Ishikawa (cell line): ENCODE results near the gene NAP1L1.

Source experiments
- CEBPB ChIP-seq: IDR thresholded peaks from 2 replicates; pipeline ENCODE4 v1.6.1; 2012
- CREB1 ChIP-seq: IDR thresholded peaks from 2 replicates; pipeline ENCODE4 v1.6.1; 2012; ENCODE audit warnings: low read depth
- EGR1 ChIP-seq: IDR thresholded peaks from 2 replicates; pipeline ENCODE4 v1.6.1; 2012
- EP300 ChIP-seq: IDR thresholded peaks from 2 replicates; pipeline ENCODE4 v1.6.1; 2012; ENCODE audit warnings: borderline replicate concordance
- FOXM1 ChIP-seq: IDR thresholded peaks from 2 replicates; pipeline ENCODE4 v1.6.1; 2012; ENCODE audit warnings: low read depth, borderline replicate concordance
- MAX ChIP-seq: IDR thresholded peaks from 2 replicates; pipeline ENCODE4 v1.6.1; 2012
- NFIC ChIP-seq: IDR thresholded peaks from 2 replicates; pipeline ENCODE4 v1.6.1; 2012
- RAD21 ChIP-seq: IDR thresholded peaks from 2 replicates; pipeline ENCODE4 v1.6.1; 2012; ENCODE audit warnings: low read depth
- TAF1 ChIP-seq: IDR thresholded peaks from 2 replicates; pipeline ENCODE4 v1.6.1; 2012; ENCODE audit warnings: low read depth, mild to moderate bottlenecking
- TCF12 ChIP-seq: IDR thresholded peaks from 2 replicates; pipeline ENCODE4 v1.6.1; 2012; ENCODE audit warnings: low read depth
- TEAD4 ChIP-seq: IDR thresholded peaks from 2 replicates; pipeline ENCODE4 v1.6.1; 2012
- USF1 ChIP-seq: IDR thresholded peaks from 2 replicates; pipeline ENCODE4 v1.6.1; 2012
- YY1 ChIP-seq: IDR thresholded peaks from 2 replicates; pipeline ENCODE4 v1.6.1; 2012; ENCODE audit warnings: low read depth
- ZBTB7A ChIP-seq: IDR thresholded peaks from 2 replicates; pipeline ENCODE4 v1.6.1; 2012; ENCODE audit warnings: low read depth
- TF ChIP-seq, protein P1 (sequence below): IDR thresholded peaks from 2 replicates; pipeline ENCODE4 v1.6.1; 2012; ENCODE audit warnings: low read depth, mild to moderate bottlenecking

NAP1L1 gene

GRCh38 chr12:76109879-76110278 is 25.4 kb upstream of the NAP1L1 start:
- TF ChIP-seq CEBPB (peak; percentile 61; the same call in 1 of the 2 replicates), USF1 (no peak), EP300 (no peak)
- TF ChIP-seq, protein P1, sequence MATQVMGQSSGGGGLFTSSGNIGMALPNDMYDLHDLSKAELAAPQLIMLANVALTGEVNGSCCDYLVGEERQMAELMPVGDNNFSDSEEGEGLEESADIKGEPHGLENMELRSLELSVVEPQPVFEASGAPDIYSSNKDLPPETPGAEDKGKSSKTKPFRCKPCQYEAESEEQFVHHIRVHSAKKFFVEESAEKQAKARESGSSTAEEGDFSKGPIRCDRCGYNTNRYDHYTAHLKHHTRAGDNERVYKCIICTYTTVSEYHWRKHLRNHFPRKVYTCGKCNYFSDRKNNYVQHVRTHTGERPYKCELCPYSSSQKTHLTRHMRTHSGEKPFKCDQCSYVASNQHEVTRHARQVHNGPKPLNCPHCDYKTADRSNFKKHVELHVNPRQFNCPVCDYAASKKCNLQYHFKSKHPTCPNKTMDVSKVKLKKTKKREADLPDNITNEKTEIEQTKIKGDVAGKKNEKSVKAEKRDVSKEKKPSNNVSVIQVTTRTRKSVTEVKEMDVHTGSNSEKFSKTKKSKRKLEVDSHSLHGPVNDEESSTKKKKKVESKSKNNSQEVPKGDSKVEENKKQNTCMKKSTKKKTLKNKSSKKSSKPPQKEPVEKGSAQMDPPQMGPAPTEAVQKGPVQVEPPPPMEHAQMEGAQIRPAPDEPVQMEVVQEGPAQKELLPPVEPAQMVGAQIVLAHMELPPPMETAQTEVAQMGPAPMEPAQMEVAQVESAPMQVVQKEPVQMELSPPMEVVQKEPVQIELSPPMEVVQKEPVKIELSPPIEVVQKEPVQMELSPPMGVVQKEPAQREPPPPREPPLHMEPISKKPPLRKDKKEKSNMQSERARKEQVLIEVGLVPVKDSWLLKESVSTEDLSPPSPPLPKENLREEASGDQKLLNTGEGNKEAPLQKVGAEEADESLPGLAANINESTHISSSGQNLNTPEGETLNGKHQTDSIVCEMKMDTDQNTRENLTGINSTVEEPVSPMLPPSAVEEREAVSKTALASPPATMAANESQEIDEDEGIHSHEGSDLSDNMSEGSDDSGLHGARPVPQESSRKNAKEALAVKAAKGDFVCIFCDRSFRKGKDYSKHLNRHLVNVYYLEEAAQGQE: no peak

DNA sequence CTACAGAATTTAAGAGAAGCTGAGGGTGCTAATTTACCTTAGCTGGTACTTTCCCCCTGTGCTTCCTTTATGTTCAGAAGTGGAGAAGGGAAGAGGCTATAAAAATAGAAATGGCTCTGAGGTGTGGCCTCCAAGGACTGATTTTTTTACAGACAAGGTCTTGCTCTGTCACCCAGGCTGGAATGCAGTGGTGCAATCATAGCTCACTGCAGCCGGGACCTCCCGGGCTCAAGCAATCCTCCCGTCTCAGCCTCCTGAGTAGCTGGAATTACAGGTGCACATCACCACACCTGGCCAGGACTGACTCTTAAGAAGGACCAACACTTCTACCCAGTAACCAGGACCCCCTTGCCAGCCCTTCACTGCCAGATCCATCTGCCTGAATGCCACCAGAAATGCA is 23.9 kb upstream of the NAP1L1 start:
- TF ChIP-seq CEBPB: no peak
- no peak for TF ChIP-seq MAX
- TF ChIP-seq, protein P1: no peak
- no peak for TF ChIP-seq RAD21
- no peak for TF ChIP-seq CREB1
- TF ChIP-seq EP300: no peak

DNA sequence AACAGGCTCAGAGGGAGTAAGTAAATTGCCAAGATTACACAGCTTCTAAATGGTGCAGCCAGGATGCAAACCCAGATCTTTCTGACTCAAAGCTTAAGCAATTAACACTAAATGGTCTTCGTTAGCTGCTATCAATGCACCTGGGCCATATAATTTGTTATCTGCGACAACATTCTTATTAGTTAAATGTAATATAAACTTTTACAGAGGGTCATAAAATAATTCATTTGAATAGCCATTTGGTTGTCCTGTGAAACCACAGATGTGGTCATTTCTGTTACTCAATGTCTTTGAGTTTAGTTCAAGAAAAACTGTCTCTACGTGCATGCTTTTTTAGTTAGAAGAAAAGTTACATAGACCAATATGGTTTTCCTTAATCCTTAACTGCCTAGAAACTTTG is 22.1 kb upstream of the NAP1L1 start:
- TF ChIP-seq ZBTB7A (no peak), EGR1 (no peak), RAD21 (no peak), FOXM1 (no peak), YY1 (no peak), USF1 (no peak), EP300 (no peak), MAX (no peak), NFIC (no peak), TAF1 (no peak), CREB1 (no peak), TCF12 (no peak), TEAD4 (no peak), CEBPB (no peak)
- TF ChIP-seq, protein P1: no peak

- TF ChIP-seq RAD21 (no peak), TEAD4 (no peak), ZBTB7A (no peak), MAX (no peak), USF1 (no peak), CREB1 (no peak), EP300 (no peak), YY1 (no peak), TAF1 (no peak), FOXM1 (no peak), CEBPB (no peak), NFIC (no peak), EGR1 (no peak), TCF12 (no peak)
- TF ChIP-seq, protein P1: no peak
Observed at GRCh38 chr12:76103958-76104357, 19.5 kb upstream of the NAP1L1 start.
